ENCODE results near the gene MAD1L1.

The MAD1L1 gene

GRCh38 chr7:2106440-2106839 is 126.3 kb downstream of the MAD1L1 start:
- H3K4me3 ChIP-seq (ENCODE audit: control insufficient read depth, low read depth, low read length) = no peak overlapping the region
- no peak for TF ChIP-seq CTCF (conservative IDR thresholded peaks at IDR 0.05; ENCODE audit: control insufficient read depth, insufficient read depth, low read depth, low read length)
- DNase-seq (ENCODE audit: low read depth) = no peak

GRCh38 chr7:2105917-2106316 is 126.8 kb downstream of the MAD1L1 start:
- DNase-seq (ENCODE audit: low read depth) = no peak
- TF ChIP-seq CTCF (conservative IDR thresholded peaks at IDR 0.05; ENCODE audit: control insufficient read depth, insufficient read depth, low read depth, low read length) = no peak
- H3K4me3 ChIP-seq (ENCODE audit: control insufficient read depth, low read depth, low read length) = no peak overlapping the region

GRCh38 chr7:2105280-2105679 is 127.5 kb downstream of the MAD1L1 start:
- TF ChIP-seq CTCF (conservative IDR thresholded peaks at IDR 0.05; ENCODE audit: control insufficient read depth, insufficient read depth, low read depth, low read length) = no peak
- DNase-seq (ENCODE audit: low read depth) = no peak
- no peak overlapping the region for H3K4me3 ChIP-seq (ENCODE audit: control insufficient read depth, low read depth, low read length)

GRCh38 chr7:2104716-2105115 is 128.0 kb downstream of the MAD1L1 start:
- peak; percentile 72 for DNase-seq (ENCODE audit: low read depth)
- no peak for TF ChIP-seq CTCF (conservative IDR thresholded peaks at IDR 0.05; ENCODE audit: control insufficient read depth, insufficient read depth, low read depth, low read length)
- no peak overlapping the region for H3K4me3 ChIP-seq (ENCODE audit: control insufficient read depth, low read depth, low read length)

- peak; percentile 61 for TF ChIP-seq CTCF (conservative IDR thresholded peaks at IDR 0.05; ENCODE audit: control insufficient read depth, insufficient read depth, low read depth, low read length)
- no peak overlapping the region for H3K4me3 ChIP-seq (ENCODE audit: control insufficient read depth, low read depth, low read length)
- peak; percentile 94 for DNase-seq (ENCODE audit: low read depth)
Measured at GRCh38 chr7:2104107-2104710, 128.5 kb downstream of the MAD1L1 start.

GRCh38 chr7:2103071-2103898 is 129.5 kb downstream of the MAD1L1 start:
- DNase-seq (ENCODE audit: low read depth) = no peak
- no peak for TF ChIP-seq CTCF (conservative IDR thresholded peaks at IDR 0.05; ENCODE audit: control insufficient read depth, insufficient read depth, low read depth, low read length)
- H3K4me3 ChIP-seq (ENCODE audit: control insufficient read depth, low read depth, low read length) = no peak overlapping the region

Data from fibroblast of mammary gland (primary cell).